IMR-90 (cell line): Measurements from ENCODE around the gene SNX3. TPM values are rescaled to one million over a fixed set of nuclear protein-coding genes. Genes with fewer than 3 reads are reported as not detected.

Source experiments
- ATAC-seq: fragments of 200-7000 bp; cut with Tn5 transposase; 2 replicates; pipeline ENCODE4 v1.9.1; 2020; ENCODE audit warnings: low read depth, mild to moderate bottlenecking, moderate library complexity
- BruUV-seq: library from RNA; stranded (reverse); fragments of 400-500 nt; replicated peaks from 2 replicates; lab custom pipeline; 2021; lab: Mats Ljungman, UMichigan
- CTCF ChIA-PET: fragments of 300-600 bp; formaldehyde crosslinking; extraction: SDS; loops from one replicate; lab custom pipeline; 2021; ENCODE audit warnings: antibody characterized with exemption; lab: Yijun Ruan, JAX
- POLR2A ChIA-PET: fragments of 300-600 bp; sonication (Branson Sonifier 250); formaldehyde crosslinking; loops from one replicate; lab custom pipeline; 2022; ENCODE audit warnings: antibody characterized with exemption; ENCODE audit not compliant: unreplicated experiment; lab: Charles Lee
- DNase-seq: peaks from one replicate; pipeline ENCODE4 v3.0.0; 2013
- H2AFZ ChIP-seq: replicated peaks from 2 replicates; pipeline ENCODE3; 2013; ENCODE audit warnings: low read length, mild to moderate bottlenecking; ENCODE audit not compliant: poor library complexity
- H2AK5ac ChIP-seq: 2 replicates; pipeline ENCODE4 v1.6.1; 2013; ENCODE audit warnings: low read depth, low read length, inconsistent platforms
- H2AK9ac ChIP-seq: replicated peaks from 2 replicates; pipeline ENCODE3; 2013; ENCODE audit warnings: mild to moderate bottlenecking, low read depth, low read length, moderate library complexity; ENCODE audit not compliant: poor library complexity
- H2BK120ac ChIP-seq: 2 replicates; pipeline ENCODE4 v1.6.1; 2013; ENCODE audit warnings: low read depth, low read length, inconsistent platforms
- H2BK15ac ChIP-seq: 3 replicates; pipeline ENCODE4 v1.6.1; 2013; ENCODE audit warnings: low read depth, low read length, inconsistent platforms
- H2BK20ac ChIP-seq: 2 replicates; pipeline ENCODE4 v1.6.1; 2013; ENCODE audit warnings: low read depth, mild to moderate bottlenecking, inconsistent platforms, low read length, moderate library complexity
- H2BK5ac ChIP-seq: 2 replicates; pipeline ENCODE4 v1.6.1; 2013; ENCODE audit warnings: mild to moderate bottlenecking, low read depth, low read length, inconsistent platforms; ENCODE audit not compliant: poor library complexity, severe bottlenecking
- H3K14ac ChIP-seq: replicated peaks from 2 replicates; pipeline ENCODE4 v1.6.1; 2013; ENCODE audit warnings: low read depth, low read length, inconsistent platforms
- H3K18ac ChIP-seq: 2 replicates; pipeline ENCODE4 v1.6.1; 2013; ENCODE audit warnings: low read depth, low read length, control low read depth
- H3K23ac ChIP-seq: 2 replicates; pipeline ENCODE4 v1.6.1; 2013; ENCODE audit warnings: low read depth, low read length, inconsistent platforms
- H3K27ac ChIP-seq: 2 replicates; pipeline ENCODE4 v1.5.1; 2013; ENCODE audit warnings: mild to moderate bottlenecking, control low read depth, low read length; ENCODE audit not compliant: insufficient read depth
- H3K27me3 ChIP-seq: 2 replicates; pipeline ENCODE4 v1.6.1; 2013; ENCODE audit warnings: low read length; ENCODE audit not compliant: control insufficient read depth, insufficient read depth
- H3K36me3 ChIP-seq: 2 replicates; pipeline ENCODE4 v1.6.1; 2013; ENCODE audit warnings: low read length, mixed read lengths; ENCODE audit not compliant: control insufficient read depth, insufficient read depth
- H3K4ac ChIP-seq: 2 replicates; pipeline ENCODE4 v1.6.1; 2013; ENCODE audit warnings: low read depth, low read length, inconsistent platforms
- H3K4me1 ChIP-seq: 2 replicates; pipeline ENCODE4 v1.6.1; 2013; ENCODE audit warnings: low read length, mixed read lengths; ENCODE audit not compliant: control insufficient read depth, insufficient read depth
- H3K4me2 ChIP-seq: 2 replicates; pipeline ENCODE4 v1.6.1; 2013; ENCODE audit warnings: low read depth, mild to moderate bottlenecking, control low read depth, low read length, moderate library complexity
- H3K4me3 ChIP-seq: 2 replicates; pipeline ENCODE4 v1.5.1; 2013; ENCODE audit warnings: low read depth, mild to moderate bottlenecking, control low read depth, low read length, moderate library complexity; ENCODE audit not compliant: insufficient read depth
- H3K56ac ChIP-seq: 2 replicates; pipeline ENCODE4 v1.6.1; 2013; ENCODE audit warnings: low read length, inconsistent platforms; ENCODE audit not compliant: insufficient read depth; ENCODE audit errors: extremely low read depth
- H3K79me1 ChIP-seq, 2 experiments: 2 replicates each; pipeline ENCODE4 v1.6.1; 2013; ENCODE audit warnings: low read length in 2 of 2, inconsistent platforms in 1 of 2, low read depth in 1 of 2
- H3K9ac ChIP-seq: 2 replicates; pipeline ENCODE4 v1.6.1; 2013; ENCODE audit warnings: low read depth, low read length, control low read depth
- H3K9me1 ChIP-seq: 2 replicates; pipeline ENCODE4 v1.6.1; 2013; ENCODE audit warnings: low read length, inconsistent platforms; ENCODE audit not compliant: insufficient read depth
- H3K9me3 ChIP-seq: 2 replicates; pipeline ENCODE4 v1.6.1; 2013; ENCODE audit warnings: low read length; ENCODE audit not compliant: control insufficient read depth, insufficient read depth
- H4K20me1 ChIP-seq: 2 replicates; pipeline ENCODE4 v1.6.1; 2013; ENCODE audit warnings: low read length, inconsistent platforms; ENCODE audit not compliant: insufficient read depth
- H4K5ac ChIP-seq: 2 replicates; pipeline ENCODE4 v1.6.1; 2013; ENCODE audit warnings: mild to moderate bottlenecking, low read depth, low read length, control low read depth
- H4K8ac ChIP-seq, 2 experiments: 2 replicates each; pipeline ENCODE4 v1.6.1; 2013; ENCODE audit warnings: low read depth in 2 of 2, low read length in 2 of 2, control low read depth in 1 of 2, inconsistent platforms in 1 of 2
- H4K91ac ChIP-seq: 2 replicates; pipeline ENCODE4 v1.6.1; 2013; ENCODE audit warnings: low read depth, low read length, inconsistent platforms; ENCODE audit not compliant: insufficient read depth
- BHLHE40 ChIP-seq: fragments of 150-350 bp; IDR thresholded peaks from 2 replicates; pipeline ENCODE4 v1.6.1; 2016; ENCODE audit warnings: mild to moderate bottlenecking, low read depth, low read length
- CEBPB ChIP-seq: IDR thresholded peaks from 2 replicates; pipeline ENCODE4 v1.6.1; 2012; ENCODE audit warnings: low read depth, low read length, improper control_type of control experiment
- CHD1 ChIP-seq: IDR thresholded peaks from 2 replicates; pipeline ENCODE4 v1.6.1; 2012; ENCODE audit warnings: low read depth, low read length, improper control_type of control experiment
- FOS ChIP-seq: fragments of 150-350 bp; IDR thresholded peaks from 2 replicates; pipeline ENCODE4 v1.6.1; 2016; ENCODE audit warnings: low read depth, low read length
- MAZ ChIP-seq: IDR thresholded peaks from 2 replicates; pipeline ENCODE4 v1.6.1; 2012; ENCODE audit warnings: low read depth, mild to moderate bottlenecking, low read length, improper control_type of control experiment, moderate library complexity, borderline replicate concordance
- NFE2L2 ChIP-seq: fragments of 150-350 bp; IDR thresholded peaks from 2 replicates; pipeline ENCODE4 v1.6.1; 2016; ENCODE audit warnings: low read depth, mild to moderate bottlenecking, low read length
- POLR2A ChIP-seq: IDR thresholded peaks from 2 replicates; pipeline ENCODE4 v1.6.1; 2012; ENCODE audit warnings: mild to moderate bottlenecking, low read depth, low read length
- RCOR1 ChIP-seq: IDR thresholded peaks from 2 replicates; pipeline ENCODE4 v1.6.1; 2012; ENCODE audit warnings: mild to moderate bottlenecking, low read length, improper control_type of control experiment; ENCODE audit not compliant: insufficient replicate concordance
- SMC3 ChIP-seq: fragments of 150-350 bp; IDR thresholded peaks from 2 replicates; pipeline ENCODE4 v1.6.1; 2016; ENCODE audit warnings: low read depth, mild to moderate bottlenecking, antibody characterized with exemption, low read length, moderate library complexity
- USF2 ChIP-seq: fragments of 150-350 bp; IDR thresholded peaks from 2 replicates; pipeline ENCODE4 v1.6.1; 2017; ENCODE audit warnings: mild to moderate bottlenecking, antibody characterized with exemption, low read length, low read depth
- WGBS, 2 experiments: methylation state at CpG; one replicate each; pipeline versions ENCODE4 v1.1.5 to v1.1.7; 2013; ENCODE audit warnings: missing lambda C conversion rate in 2 of 2; ENCODE audit not compliant: insufficient read length in 1 of 2; ENCODE audit errors: extremely low coverage in 2 of 2; 5-methylcytosine and 5-hydroxymethylcytosine counted together
- dilution Hi-C: fragments of 300-500 bp; cut with HindIII; formaldehyde crosslinking; loops from one replicate; pipeline ENCODE4 v1.14.3; 2018; ENCODE audit warnings: low sequenced_read_pairs; ENCODE audit not compliant: unreplicated experiment
- in situ Hi-C: fragments of 300-500 bp; cut with MboI; formaldehyde crosslinking; loops from 3 replicates; pipeline ENCODE4 v1.14.3; 2019; ENCODE audit warnings: low sequenced_read_pairs, inconsistent platforms, mixed read lengths
- intact Hi-C: fragments of 100-400 bp; cut with micrococcal nuclease; formaldehyde crosslinking; loops from 2 replicates; pipeline ENCODE4 v1.10.0; 2022
- polyA plus RNA-seq, 3 experiments: library from polyadenylated mRNA; depleted of rRNA; stranded (reverse); fragments of >200 nt; gene quantifications; 2 replicates each; pipeline ENCODE4 v1.2.3, GENCODE V29; 2012; ENCODE audit warnings: low replicate concordance in 1 of 3
- total RNA-seq: library from RNA; depleted of rRNA; stranded (reverse); fragments of >200 nt; gene quantifications from 2 replicates; pipeline ENCODE4 v1.2.3, GENCODE V29; 2012

Gene SNX3
- total and polyA plus RNA-seq, 2 of the 4 experiments (the other 2 are of a cell fraction) = 105 to 159 TPM

- TF ChIP-seq POLR2A (no peak), NFE2L2 (no peak)
Observed at GRCh38 chr6:108165714-108166663, 94.9 kb downstream of the SNX3 start, which contains the start of gene NR2E1 (continued).

- H2BK120ac ChIP-seq = no peak overlapping the region
- ATAC-seq (no peak), DNase-seq (no peak)
- H4K8ac ChIP-seq = no peak overlapping the region
- no peaks in the 10 kb centered on the region; the same call in none of the 2 replicates for H4K20me1 ChIP-seq
- WGBS, 2 experiments = 2% methylated on average over 18 of the region's 69 CpGs; no CpG with 5 or more reads in 1 of the 2 experiments
- H2BK20ac ChIP-seq = no peak overlapping the region
- no peak overlapping the region for H2BK5ac ChIP-seq
- H3K23ac ChIP-seq = no peak overlapping the region
- intact Hi-C loops = no loop called here
- no peak overlapping the region for H2AK9ac ChIP-seq
- dilution Hi-C loops = no loop called here
- H3K79me1 ChIP-seq = no peaks in the 10 kb centered on the region
- H3K27me3 ChIP-seq = peaks cover 100% of the 10 kb centered on the region
- H3K9me3 ChIP-seq = peaks cover 7% of the 10 kb centered on the region
- peak overlapping the region; percentile 33 for H2AFZ ChIP-seq
- ChIA-PET POLR2A (interaction anchor here (0.5 kb wide), 1 partner anchor 925 kb away, joined by 3 read pairs; no protein-coding TSS in a partner anchor), CTCF (no interaction called here)
- in situ Hi-C loops = no loop called here
- no peak overlapping the region for H3K4ac ChIP-seq
- H2AK5ac ChIP-seq = no peak overlapping the region
- H3K9me1 ChIP-seq = no peaks in the 10 kb centered on the region; the same call in 1 of the 2 replicates
- H3K27ac ChIP-seq = no peak overlapping the region
- BruUV-seq = no TSS peak
- no peak overlapping the region for H3K18ac ChIP-seq
- H3K36me3 ChIP-seq = no peaks in the 10 kb centered on the region
- no peak overlapping the region for H3K4me2 ChIP-seq
- no peak overlapping the region for H3K14ac ChIP-seq
- TF ChIP-seq RCOR1 = no peak
- TF ChIP-seq SMC3 = no peak
- TF ChIP-seq MAZ = no peak
- TF ChIP-seq CHD1 = no peak
- no peak for TF ChIP-seq BHLHE40
- no peak for TF ChIP-seq POLR2A
- no peak for TF ChIP-seq FOS
- no peak for TF ChIP-seq USF2
- TF ChIP-seq CEBPB = no peak
- H3K9ac ChIP-seq = no peak overlapping the region
- H3K4me3 ChIP-seq = no peak overlapping the region
- no peak overlapping the region for H3K56ac ChIP-seq
- no peaks in the 10 kb centered on the region; the same call in 1 of the 2 replicates for H3K4me1 ChIP-seq
- no peak overlapping the region for H4K91ac ChIP-seq
- no peak overlapping the region for H4K5ac ChIP-seq
- no peak overlapping the region for H2BK15ac ChIP-seq
Observed at GRCh38 chr6:108164815-108165706, 95.8 kb downstream of the SNX3 start.
